Measurements from ENCODE around the gene NUDC. TPM values are rescaled to one million over a fixed set of nuclear protein-coding genes. Genes with fewer than 3 reads are reported as not detected.
"Not testable (repeated sequence)": the region's sequence is repeated elsewhere in the genome, so short reads cannot be mapped to it uniquely, and the experiment has no call there.

Gene NUDC
- total RNA-seq, 2 experiments from 2014 or later = 43.0 to 44.6 TPM

DNA sequence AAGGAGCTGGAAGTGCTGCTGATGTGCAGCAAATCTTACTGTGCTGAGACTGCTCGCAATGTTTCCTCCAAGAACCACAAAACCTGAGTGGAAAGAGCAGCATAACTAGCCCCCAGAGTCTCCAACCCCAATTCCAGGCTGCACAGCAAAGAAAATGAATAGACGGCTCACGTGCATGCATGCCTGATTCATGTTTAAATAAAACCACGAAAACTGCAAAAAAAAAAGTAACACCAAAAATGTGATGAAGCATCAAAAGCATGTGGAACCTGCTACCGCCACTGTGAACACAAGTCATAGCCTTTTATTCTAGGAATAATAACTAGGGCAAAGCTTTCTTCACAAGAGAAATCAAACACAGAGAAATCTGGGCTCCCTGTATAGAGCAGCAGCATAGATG is 62.3 kb downstream of the NUDC start:
- DNase-seq (no peak), ATAC-seq (ENCODE audit: poor library complexity) (no peak)
- no peaks in the 10 kb centered on the region for H3K36me3 ChIP-seq (ENCODE audit: insufficient read depth, low read length)
- no peak overlapping the region for H3K27ac Mint-ChIP-seq
- H3K36me3 Mint-ChIP-seq (ENCODE audit: low read depth) = no peaks in the 10 kb centered on the region
- H3K9me3 Mint-ChIP-seq = no peaks in the 10 kb centered on the region
- no peaks in the 10 kb centered on the region for H3K4me1 Mint-ChIP-seq (ENCODE audit: low read depth)
- H3K4me3 ChIP-seq (ENCODE audit: low read length) = no peak overlapping the region
- ChIA-PET POLR2A (no interaction called here), CTCF (no interaction called here)
- H3K27me3 ChIP-seq (ENCODE audit: control insufficient read depth in 1 of 2, insufficient read depth in 2 of 2, low read length in 2 of 2) = peaks cover 7 to 22% of the 10 kb centered on the region in 2 experiments
- intact Hi-C loops (cut with DNase I, micrococcal nuclease) = no loop called here
- no peak overlapping the region for H3K27ac ChIP-seq (ENCODE audit: low read depth in 1 of 2, low read length in 2 of 2)
- H3K4me1 ChIP-seq (ENCODE audit: insufficient read depth, low read length) = no peaks in the 10 kb centered on the region
- H3K4me3 Mint-ChIP-seq = no peak overlapping the region
- H3K9me3 ChIP-seq (ENCODE audit: control insufficient read depth in 1 of 2, insufficient read depth in 1 of 2, low read length in 2 of 2) = no peaks in the 10 kb centered on the region
- TF ChIP-seq CTCF (IDR thresholded peaks at IDR 0.05) = no peak
- peaks cover 36% of the 10 kb centered on the region for H3K27me3 Mint-ChIP-seq

DNA sequence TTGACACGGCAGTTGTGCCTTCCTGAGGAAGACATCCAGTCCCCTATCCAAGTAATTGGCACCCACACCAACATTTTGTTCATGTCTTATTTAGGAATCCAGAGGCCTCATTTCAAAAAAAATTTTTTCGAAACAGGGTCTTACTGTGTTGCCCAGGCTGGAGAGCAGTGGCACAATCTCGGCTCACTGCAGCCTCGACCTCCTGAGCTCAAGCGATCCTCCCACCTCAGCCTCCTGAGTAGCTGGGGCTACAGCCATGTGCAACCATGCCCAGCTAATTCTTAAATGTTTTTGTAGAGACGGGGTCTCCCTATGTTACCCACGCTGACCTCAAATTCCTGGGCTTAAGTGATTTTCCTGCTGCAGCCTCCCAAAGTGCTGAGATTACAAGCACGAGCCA is 62.7 kb downstream of the NUDC start:
- intact Hi-C loops (cut with DNase I, micrococcal nuclease) = no loop called here
- H3K4me3 ChIP-seq (ENCODE audit: low read length) = no peak overlapping the region
- no peaks in the 10 kb centered on the region for H3K4me1 ChIP-seq (ENCODE audit: insufficient read depth, low read length)
- no peak for TF ChIP-seq CTCF (IDR thresholded peaks at IDR 0.05)
- H3K27ac ChIP-seq (ENCODE audit: low read depth in 1 of 2, low read length in 2 of 2) = no peak overlapping the region
- ChIA-PET POLR2A (no interaction called here), CTCF (no interaction called here)
- no peak overlapping the region for H3K27ac Mint-ChIP-seq
- no peaks in the 10 kb centered on the region for H3K36me3 Mint-ChIP-seq (ENCODE audit: low read depth)
- peaks cover 7 to 22% of the 10 kb centered on the region in 2 experiments for H3K27me3 ChIP-seq (ENCODE audit: control insufficient read depth in 1 of 2, insufficient read depth in 2 of 2, low read length in 2 of 2)
- no peak overlapping the region for H3K4me3 Mint-ChIP-seq
- H3K4me1 Mint-ChIP-seq (ENCODE audit: low read depth) = no peaks in the 10 kb centered on the region
- H3K36me3 ChIP-seq (ENCODE audit: insufficient read depth, low read length) = no peaks in the 10 kb centered on the region
- DNase-seq = no peak
- H3K9me3 ChIP-seq (ENCODE audit: control insufficient read depth in 1 of 2, insufficient read depth in 1 of 2, low read length in 2 of 2) = no peaks in the 10 kb centered on the region
- no peaks in the 10 kb centered on the region for H3K9me3 Mint-ChIP-seq
- H3K27me3 Mint-ChIP-seq = peaks cover 36% of the 10 kb centered on the region
- no peak for ATAC-seq (ENCODE audit: poor library complexity)

- CTCF ChIA-PET = interaction anchor here (1.4 kb wide), 1 partner anchor 11 kb away, joined by 4 read pairs; no protein-coding TSS in a partner anchor
- H3K27ac ChIP-seq (ENCODE audit: low read depth in 1 of 2, low read length in 2 of 2) = no peak overlapping the region
These were observed 65.1 kb downstream of the NUDC start for GRCh38 chr1:26986658-26987057.

GRCh38 chr1:26989403-26990109 is 68.0 kb downstream of the NUDC start:
- H3K36me3 ChIP-seq (ENCODE audit: insufficient read depth, low read length); H3K4me3 Mint-ChIP-seq; H3K4me1 Mint-ChIP-seq (ENCODE audit: low read depth); ATAC-seq (ENCODE audit: poor library complexity); H3K9me3 Mint-ChIP-seq; POLR2A ChIA-PET; H3K9me3 ChIP-seq (ENCODE audit: control insufficient read depth in 1 of 2, insufficient read depth in 1 of 2, low read length in 2 of 2); DNase-seq; H3K4me3 ChIP-seq (ENCODE audit: low read length); H3K36me3 Mint-ChIP-seq (ENCODE audit: low read depth); H3K27ac ChIP-seq (ENCODE audit: low read depth in 1 of 2, low read length in 2 of 2); H3K27ac Mint-ChIP-seq: not testable (repeated sequence)
- Histone ChIP-seq H3K4me1 (ENCODE audit: insufficient read depth, low read length) (peaks cover 11% of the 10 kb centered on the region), H3K27me3 (ENCODE audit: control insufficient read depth in 1 of 2, insufficient read depth in 2 of 2, low read length in 2 of 2) (peaks cover 15 to 18% of the 10 kb centered on the region in 2 experiments)
- intact Hi-C loops (cut with DNase I, micrococcal nuclease) = loop anchor here in 1 of 2 experiments (10.0 kb wide), 1 partner anchor 785 kb away; the partner anchor contains the start of gene STX12
- H3K27me3 Mint-ChIP-seq = peaks cover 57% of the 10 kb centered on the region
- CTCF ChIA-PET = interaction anchor here (0.6 kb wide), 1 partner anchor 66 kb away, joined by 3 read pairs; no protein-coding TSS in a partner anchor

More at GRCh38 chr1:26986658-26987057, 65.1 kb downstream of the NUDC start:
- Mint-ChIP-seq H3K4me1 (ENCODE audit: low read depth) (peaks cover under 1% of the 10 kb centered on the region), H3K27ac (no peak overlapping the region), H3K36me3 (ENCODE audit: low read depth) (no peaks in the 10 kb centered on the region), H3K27me3 (peaks cover 44% of the 10 kb centered on the region), H3K9me3 (no peaks in the 10 kb centered on the region), H3K4me3 (no peak overlapping the region)
- Histone ChIP-seq H3K9me3 (ENCODE audit: control insufficient read depth in 1 of 2, insufficient read depth in 1 of 2, low read length in 2 of 2) (no peaks in the 10 kb centered on the region), H3K27me3 (ENCODE audit: control insufficient read depth in 1 of 2, insufficient read depth in 2 of 2, low read length in 2 of 2) (peaks cover 12 to 23% of the 10 kb centered on the region in 2 experiments), H3K4me1 (ENCODE audit: insufficient read depth, low read length) (no peaks in the 10 kb centered on the region), H3K36me3 (ENCODE audit: insufficient read depth, low read length) (no peaks in the 10 kb centered on the region), H3K4me3 (ENCODE audit: low read length) (no peak overlapping the region)
- no peak for ATAC-seq (ENCODE audit: poor library complexity)
- no peak for TF ChIP-seq CTCF (IDR thresholded peaks at IDR 0.05)
- POLR2A ChIA-PET = no interaction called here
- DNase-seq = no peak
- intact Hi-C loops (cut with DNase I, micrococcal nuclease) = no loop called here
